WTC11 (cell line): ENCODE results near the gene TMEM239. TPM values are rescaled to one million over a fixed set of nuclear protein-coding genes. Genes with fewer than 3 reads are reported as not detected.
A peak's percentile ranks its signal among the peaks of the same experiment; 100 is the strongest.

Experiments used
- ATAC-seq: fragments of 200-7000 bp; cut with Tn5 transposase; 2 replicates; pipeline ENCODE4 v1.10.0; 2021; ENCODE audit warnings: mild to moderate bottlenecking, moderate library complexity
- CTCF ChIA-PET: fragments of 300-600 bp; sonication (Branson Sonifier 250); formaldehyde crosslinking; loops from one replicate; lab custom pipeline; 2021; ENCODE audit warnings: antibody characterized with exemption; lab: Charles Lee
- POLR2A ChIA-PET: fragments of 350-600 bp; sonication (Branson Sonifier 250); formaldehyde crosslinking; loops from one replicate; lab custom pipeline; 2021; ENCODE audit warnings: antibody characterized with exemption; lab: Charles Lee
- DNase-seq: peaks from one replicate; pipeline ENCODE4 v3.0.0; 2021; ENCODE audit warnings: low spot score
- H3K27ac Mint-ChIP-seq: 2 replicates; pipeline ENCODE4 v1.8.0; 2021; ENCODE audit warnings: mixed read lengths
- H3K27me3 Mint-ChIP-seq: 2 replicates; pipeline ENCODE4 v1.8.0; 2021; ENCODE audit warnings: low read depth, mild to moderate bottlenecking, moderate library complexity, mixed read lengths
- H3K36me3 Mint-ChIP-seq: 2 replicates; pipeline ENCODE4 v1.8.0; 2021; ENCODE audit warnings: mixed read lengths
- H3K4me1 Mint-ChIP-seq: 2 replicates; pipeline ENCODE4 v1.8.0; 2022; ENCODE audit warnings: mixed read lengths
- H3K4me3 Mint-ChIP-seq: 2 replicates; pipeline ENCODE4 v1.8.0; 2021; ENCODE audit warnings: mild to moderate bottlenecking, moderate library complexity, mixed read lengths
- H3K9me3 Mint-ChIP-seq: 2 replicates; pipeline ENCODE4 v1.8.0; 2021; ENCODE audit warnings: mixed read lengths
- ATF1 ChIP-seq: sonication (generic); formaldehyde crosslinking; IDR thresholded peaks from 2 replicates; pipeline ENCODE4 v1.8.1; 2023; ENCODE audit warnings: mild to moderate bottlenecking, moderate library complexity, missing genetic modification reagents
- CREB1 ChIP-seq: sonication (generic); formaldehyde crosslinking; IDR thresholded peaks from 2 replicates; pipeline ENCODE4 v1.8.0; 2023; ENCODE audit warnings: mild to moderate bottlenecking, missing genetic modification reagents
- CREM ChIP-seq: sonication (generic); formaldehyde crosslinking; IDR thresholded peaks from 2 replicates; pipeline ENCODE4 v1.8.1; 2022; ENCODE audit warnings: mild to moderate bottlenecking, missing genetic modification reagents, moderate library complexity
- FOXP1 ChIP-seq: sonication (generic); formaldehyde crosslinking; IDR thresholded peaks from 2 replicates; pipeline ENCODE4 v1.8.0; 2022; ENCODE audit warnings: missing genetic modification reagents, mild to moderate bottlenecking, moderate library complexity, borderline replicate concordance
- FOXP4 ChIP-seq: sonication (generic); formaldehyde crosslinking; IDR thresholded peaks from 2 replicates; pipeline ENCODE4 v1.8.0; 2022; ENCODE audit warnings: mild to moderate bottlenecking, missing genetic modification reagents
- GABPB1 ChIP-seq: sonication (generic); formaldehyde crosslinking; IDR thresholded peaks from 2 replicates; pipeline ENCODE4 v1.8.1; 2023; ENCODE audit warnings: mild to moderate bottlenecking, missing genetic modification reagents
- GRHL2 ChIP-seq: fragments of 250-450 bp; sonication (Bioruptor Pico); IDR thresholded peaks from 2 replicates; pipeline ENCODE4 v1.8.0; 2022; ENCODE audit warnings: mild to moderate bottlenecking, moderate library complexity; ENCODE audit not compliant: insufficient replicate concordance, severe bottlenecking
- MXD4 ChIP-seq: fragments of 250-450 bp; sonication (Bioruptor Pico); IDR thresholded peaks from 2 replicates; pipeline ENCODE4 v1.8.0; 2021; ENCODE audit warnings: mild to moderate bottlenecking, moderate library complexity, borderline replicate concordance
- NFATC4 ChIP-seq: fragments of 250-450 bp; sonication (Bioruptor Pico); IDR thresholded peaks from 2 replicates; pipeline ENCODE4 v1.9.0; 2021; ENCODE audit warnings: mild to moderate bottlenecking
- RELA ChIP-seq: sonication (generic); formaldehyde crosslinking; IDR thresholded peaks from 2 replicates; pipeline ENCODE4 v1.8.1; 2022; ENCODE audit warnings: missing genetic modification reagents, mild to moderate bottlenecking, borderline replicate concordance
- SP1 ChIP-seq: sonication (generic); formaldehyde crosslinking; conservative IDR thresholded peaks from 2 replicates; pipeline ENCODE4 v1.8.1; 2022; ENCODE audit warnings: missing genetic modification reagents
- TEAD1 ChIP-seq: sonication (generic); formaldehyde crosslinking; IDR thresholded peaks from 2 replicates; pipeline ENCODE4 v1.8.0; 2022; ENCODE audit warnings: mild to moderate bottlenecking, missing genetic modification reagents
- TP53 ChIP-seq: sonication (generic); formaldehyde crosslinking; IDR thresholded peaks from 2 replicates; pipeline ENCODE4 v1.8.1; 2023; ENCODE audit warnings: mild to moderate bottlenecking, missing genetic modification reagents
- ZBTB21 ChIP-seq: sonication (generic); formaldehyde crosslinking; IDR thresholded peaks from 2 replicates; pipeline ENCODE4 v1.8.1; 2023; ENCODE audit warnings: mild to moderate bottlenecking, missing genetic modification reagents, borderline replicate concordance
- ZNF138 ChIP-seq: sonication (generic); formaldehyde crosslinking; conservative IDR thresholded peaks from 2 replicates; pipeline ENCODE4 v1.8.1; 2022; ENCODE audit warnings: mild to moderate bottlenecking, moderate library complexity, missing genetic modification reagents
- ZNF317 ChIP-seq: sonication (generic); formaldehyde crosslinking; IDR thresholded peaks from 2 replicates; pipeline ENCODE4 v1.8.1; 2023; ENCODE audit warnings: low read depth, mild to moderate bottlenecking, moderate library complexity, missing genetic modification reagents, borderline replicate concordance
- ZNF416 ChIP-seq: fragments of 250-450 bp; sonication (Bioruptor Pico); IDR thresholded peaks from 2 replicates; pipeline ENCODE4 v1.9.0; 2021; ENCODE audit warnings: mild to moderate bottlenecking, inconsistent platforms
- ZNF425 ChIP-seq: fragments of 250-450 bp; sonication (Bioruptor Pico); conservative IDR thresholded peaks from 2 replicates; pipeline ENCODE4 v1.9.0; 2021; ENCODE audit warnings: mild to moderate bottlenecking
- ZNF532 ChIP-seq: fragments of 250-450 bp; sonication (Bioruptor Pico); IDR thresholded peaks from 2 replicates; pipeline ENCODE4 v1.9.0; 2021; ENCODE audit warnings: mild to moderate bottlenecking, borderline replicate concordance
- total RNA-seq: library from RNA; stranded (reverse); gene quantifications from 3 replicates; pipeline ENCODE4 v1.2.3, GENCODE V29; 2021
- TF ChIP-seq, protein P1 (sequence below): fragments of 250-450 bp; sonication (Bioruptor Pico); IDR thresholded peaks from 2 replicates; pipeline ENCODE4 v1.9.0; 2021; ENCODE audit warnings: mild to moderate bottlenecking
- TF ChIP-seq, protein P2 (sequence below): sonication (generic); formaldehyde crosslinking; IDR thresholded peaks from 2 replicates; pipeline ENCODE4 v1.8.1; 2022; ENCODE audit warnings: mild to moderate bottlenecking, missing genetic modification reagents, moderate library complexity, borderline replicate concordance

Gene TMEM239
- total RNA-seq, 1 experiment from 2014 or later, result not detected

- TF ChIP-seq, protein P1, sequence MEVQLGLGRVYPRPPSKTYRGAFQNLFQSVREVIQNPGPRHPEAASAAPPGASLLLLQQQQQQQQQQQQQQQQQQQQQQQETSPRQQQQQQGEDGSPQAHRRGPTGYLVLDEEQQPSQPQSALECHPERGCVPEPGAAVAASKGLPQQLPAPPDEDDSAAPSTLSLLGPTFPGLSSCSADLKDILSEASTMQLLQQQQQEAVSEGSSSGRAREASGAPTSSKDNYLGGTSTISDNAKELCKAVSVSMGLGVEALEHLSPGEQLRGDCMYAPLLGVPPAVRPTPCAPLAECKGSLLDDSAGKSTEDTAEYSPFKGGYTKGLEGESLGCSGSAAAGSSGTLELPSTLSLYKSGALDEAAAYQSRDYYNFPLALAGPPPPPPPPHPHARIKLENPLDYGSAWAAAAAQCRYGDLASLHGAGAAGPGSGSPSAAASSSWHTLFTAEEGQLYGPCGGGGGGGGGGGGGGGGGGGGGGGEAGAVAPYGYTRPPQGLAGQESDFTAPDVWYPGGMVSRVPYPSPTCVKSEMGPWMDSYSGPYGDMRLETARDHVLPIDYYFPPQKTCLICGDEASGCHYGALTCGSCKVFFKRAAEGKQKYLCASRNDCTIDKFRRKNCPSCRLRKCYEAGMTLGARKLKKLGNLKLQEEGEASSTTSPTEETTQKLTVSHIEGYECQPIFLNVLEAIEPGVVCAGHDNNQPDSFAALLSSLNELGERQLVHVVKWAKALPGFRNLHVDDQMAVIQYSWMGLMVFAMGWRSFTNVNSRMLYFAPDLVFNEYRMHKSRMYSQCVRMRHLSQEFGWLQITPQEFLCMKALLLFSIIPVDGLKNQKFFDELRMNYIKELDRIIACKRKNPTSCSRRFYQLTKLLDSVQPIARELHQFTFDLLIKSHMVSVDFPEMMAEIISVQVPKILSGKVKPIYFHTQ (CRISPR knock-in tag), result 0 out of 2 replicates have a peak, but pooled peaks have one; percentile 20
- TF ChIP-seq CREM (no peak), ZNF138 (CRISPR knock-in tag) (peak; percentile 69; the same call in 1 of the 2 replicates), GABPB1 (CRISPR knock-in tag) (no peak), MXD4 (CRISPR knock-in tag) (0 out of 2 replicates have a peak, but pooled peaks have one; percentile 80)
- TF ChIP-seq, all 79 proteins: peak for 17
Observed at GRCh38 chr20:2799688-2800520, 16.3 kb upstream of the TMEM239 start (continued).

- Mint-ChIP-seq H3K36me3 (peaks cover 16% of the 10 kb centered on the region), H3K27ac (peak within 1 kb of the TSS; percentile 75)
- TF ChIP-seq RELA, result no peak
- no peak for TF ChIP-seq FOXP1 (CRISPR knock-in tag)
- no peak for TF ChIP-seq ZNF317
- 0 out of 2 replicates have a peak, but pooled peaks have one; percentile 32 for TF ChIP-seq ZBTB21 (CRISPR knock-in tag)
- no peak for TF ChIP-seq CREB1 (CRISPR knock-in tag)
- TF ChIP-seq ATF1 (CRISPR knock-in tag), result no peak
- no peak for TF ChIP-seq GRHL2 (CRISPR knock-in tag)
- no peak for TF ChIP-seq ZNF416
- TF ChIP-seq ZNF532, result no peak
- TF ChIP-seq TEAD1 (CRISPR knock-in tag), result 0 out of 2 replicates have a peak, but pooled peaks have one; percentile 8
- TF ChIP-seq TP53, result 0 out of 2 replicates have a peak, but pooled peaks have one; percentile 7
- TF ChIP-seq SP1 (CRISPR knock-in tag), result peak; percentile 68
- TF ChIP-seq NFATC4, result no peak
- TF ChIP-seq FOXP4 (CRISPR knock-in tag), result no peak
- no peak for TF ChIP-seq ZNF425 (CRISPR knock-in tag)
- TF ChIP-seq, protein P2, sequence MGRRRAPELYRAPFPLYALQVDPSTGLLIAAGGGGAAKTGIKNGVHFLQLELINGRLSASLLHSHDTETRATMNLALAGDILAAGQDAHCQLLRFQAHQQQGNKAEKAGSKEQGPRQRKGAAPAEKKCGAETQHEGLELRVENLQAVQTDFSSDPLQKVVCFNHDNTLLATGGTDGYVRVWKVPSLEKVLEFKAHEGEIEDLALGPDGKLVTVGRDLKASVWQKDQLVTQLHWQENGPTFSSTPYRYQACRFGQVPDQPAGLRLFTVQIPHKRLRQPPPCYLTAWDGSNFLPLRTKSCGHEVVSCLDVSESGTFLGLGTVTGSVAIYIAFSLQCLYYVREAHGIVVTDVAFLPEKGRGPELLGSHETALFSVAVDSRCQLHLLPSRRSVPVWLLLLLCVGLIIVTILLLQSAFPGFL (CRISPR knock-in tag), result no peak
- TF ChIP-seq, all 79 proteins: peak for 4
- DNase-seq, result peak; percentile 77
- ATAC-seq, result peak; percentile 78
- POLR2A ChIA-PET, result no interaction called here
- H3K27me3 Mint-ChIP-seq, result peaks cover 57% of the 10 kb centered on the region
- CTCF ChIA-PET, result interaction anchor here (0.6 to 4.5 kb wide), 12 partner anchors 16 to 134 kb away, joined by 3 to 24 read pairs (median 4); partner anchors contain the start of gene TMEM239
- peak within 1 kb of the TSS; percentile 95 for H3K4me3 Mint-ChIP-seq
- no peaks in the 10 kb centered on the region for H3K9me3 Mint-ChIP-seq
- H3K4me1 Mint-ChIP-seq, result peaks cover 31% of the 10 kb centered on the region
Observed at GRCh38 chr20:2800521-2801285, 15.5 kb upstream of the TMEM239 start, which contains the start of gene CPXM1. TSS of gene CPXM1 (minus strand) at chr20:2800627. CDS start at chr20:2800572, 55 bp downstream.
